Measurements from ENCODE around the gene GLB1L3. TPM values are rescaled to one million over a fixed set of nuclear protein-coding genes. Genes with fewer than 3 reads are reported as not detected.
A peak's percentile ranks its signal among the peaks of the same experiment; 100 is the strongest.

GLB1L3 gene
- total RNA-seq, 4 donors from 2014 or later = not detected

DNA sequence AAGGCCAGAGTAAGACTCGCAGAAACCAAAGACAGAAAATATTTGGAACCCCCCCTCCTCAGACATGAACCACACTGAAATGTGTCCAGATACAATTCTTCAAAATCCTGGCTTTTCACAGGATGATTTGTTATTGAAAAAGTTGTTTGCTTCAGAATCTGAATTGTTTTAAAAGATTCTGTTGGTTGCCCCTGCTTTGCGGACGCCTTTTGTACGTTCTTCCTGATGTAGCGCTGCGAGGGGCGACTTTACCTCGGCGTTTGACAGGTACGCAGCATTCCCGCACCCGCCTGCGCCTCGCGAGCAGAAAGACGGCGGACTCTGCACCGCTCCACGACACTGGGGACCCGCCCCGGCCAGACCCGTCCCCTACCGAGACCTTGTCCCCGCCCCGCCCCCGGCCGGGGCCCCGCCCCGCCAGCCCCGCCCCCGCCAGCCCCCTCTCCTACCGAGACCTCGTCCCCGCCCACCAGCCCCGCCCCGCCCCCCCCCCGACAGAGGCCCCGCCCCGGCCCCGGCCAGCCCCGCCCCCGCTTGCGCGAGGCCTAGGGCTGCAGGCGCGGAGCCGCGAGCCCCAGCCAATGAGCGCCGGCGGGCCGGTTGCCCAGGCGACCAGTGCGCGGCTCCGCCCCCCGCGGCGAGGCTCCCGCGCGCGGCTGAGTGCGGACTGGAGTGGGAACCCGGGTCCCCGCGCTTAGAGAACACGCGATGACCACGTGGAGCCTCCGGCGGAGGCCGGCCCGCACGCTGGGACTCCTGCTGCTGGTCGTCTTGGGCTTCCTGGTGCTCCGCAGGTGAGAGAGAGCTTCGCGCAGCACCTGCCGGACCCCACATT, 55.4 kb downstream of the GLB1L3 start, which contains the start of gene GLB1L2:
TSS of gene GLB1L2 (plus strand) at position 635 of the 835 bp plus-strand sequence. CDS start at position 709, 74 bp downstream.
- DNase-seq (ENCODE audit: low spot score in 2 of 2) = peak; percentile 41 to 54
- 3 to 6% methylated on average over 25 to 33 of the region's 80 CpGs for WGBS, 2 donors
- Histone ChIP-seq H3K27ac (peak within 1 kb of the TSS in 1 of 4 donors; percentile 13), H3K4me3 (peak within 1 kb of the TSS; percentile 36 to 63 (median 50)), H3K36me3 (no peaks in the 10 kb centered on the region), H3K4me1 (peaks cover 0 to 24% (median 7%) of the 10 kb centered on the region in 4 donors), H3K27me3 (no peaks in the 10 kb centered on the region), H3K9me3 (no peaks in the 10 kb centered on the region)
- TF ChIP-seq EP300 (IDR thresholded peaks at IDR 0.05) = no peak
- TF ChIP-seq POLR2A (IDR thresholded peaks at IDR 0.05) = no peak
- TF ChIP-seq, protein P1, sequence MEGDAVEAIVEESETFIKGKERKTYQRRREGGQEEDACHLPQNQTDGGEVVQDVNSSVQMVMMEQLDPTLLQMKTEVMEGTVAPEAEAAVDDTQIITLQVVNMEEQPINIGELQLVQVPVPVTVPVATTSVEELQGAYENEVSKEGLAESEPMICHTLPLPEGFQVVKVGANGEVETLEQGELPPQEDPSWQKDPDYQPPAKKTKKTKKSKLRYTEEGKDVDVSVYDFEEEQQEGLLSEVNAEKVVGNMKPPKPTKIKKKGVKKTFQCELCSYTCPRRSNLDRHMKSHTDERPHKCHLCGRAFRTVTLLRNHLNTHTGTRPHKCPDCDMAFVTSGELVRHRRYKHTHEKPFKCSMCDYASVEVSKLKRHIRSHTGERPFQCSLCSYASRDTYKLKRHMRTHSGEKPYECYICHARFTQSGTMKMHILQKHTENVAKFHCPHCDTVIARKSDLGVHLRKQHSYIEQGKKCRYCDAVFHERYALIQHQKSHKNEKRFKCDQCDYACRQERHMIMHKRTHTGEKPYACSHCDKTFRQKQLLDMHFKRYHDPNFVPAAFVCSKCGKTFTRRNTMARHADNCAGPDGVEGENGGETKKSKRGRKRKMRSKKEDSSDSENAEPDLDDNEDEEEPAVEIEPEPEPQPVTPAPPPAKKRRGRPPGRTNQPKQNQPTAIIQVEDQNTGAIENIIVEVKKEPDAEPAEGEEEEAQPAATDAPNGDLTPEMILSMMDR (IDR thresholded peaks at IDR 0.05) = no peak

DNA sequence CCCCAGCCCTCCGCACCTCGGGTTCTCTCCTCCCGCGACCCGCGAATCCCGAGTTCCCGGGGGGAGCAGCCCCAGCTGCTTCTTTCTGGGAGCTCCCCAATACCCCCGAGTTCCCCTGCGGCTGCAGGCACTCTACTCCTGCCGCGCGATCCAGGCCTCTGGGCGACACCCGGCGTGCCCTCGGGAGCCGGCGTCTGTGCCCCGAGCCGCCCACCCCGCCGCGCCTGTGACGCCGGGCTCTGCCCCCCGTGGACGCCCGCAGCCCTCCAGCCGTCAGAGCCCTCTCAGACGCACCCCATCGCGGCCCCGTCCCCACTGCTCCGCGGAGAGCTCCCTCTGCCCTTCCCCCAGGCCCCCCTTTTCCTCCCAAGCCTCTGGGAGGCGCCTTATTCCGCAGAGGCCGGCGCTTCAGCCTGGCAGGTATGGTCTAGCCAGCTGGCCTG, 56.0 kb downstream of the GLB1L3 start:
- no peaks in the 10 kb centered on the region for H3K36me3 ChIP-seq
- H3K4me1 ChIP-seq = peaks cover 0 to 24% (median 7%) of the 10 kb centered on the region in 4 donors
- TF ChIP-seq EP300 (IDR thresholded peaks at IDR 0.05) = no peak
- TF ChIP-seq POLR2A (IDR thresholded peaks at IDR 0.05) = no peak
- TF ChIP-seq, protein P1 (IDR thresholded peaks at IDR 0.05) = no peak
- no peak for DNase-seq (ENCODE audit: low spot score in 2 of 2)
- no peaks in the 10 kb centered on the region for H3K27me3 ChIP-seq
- peak overlapping the region; percentile 36 to 63 (median 50) for H3K4me3 ChIP-seq
- 1 to 2% methylated on average over 26 to 40 of the region's 40 CpGs for WGBS, 2 donors
- H3K9me3 ChIP-seq = no peaks in the 10 kb centered on the region
- peak overlapping the region in 1 of 4 donors; percentile 13 for H3K27ac ChIP-seq

DNA sequence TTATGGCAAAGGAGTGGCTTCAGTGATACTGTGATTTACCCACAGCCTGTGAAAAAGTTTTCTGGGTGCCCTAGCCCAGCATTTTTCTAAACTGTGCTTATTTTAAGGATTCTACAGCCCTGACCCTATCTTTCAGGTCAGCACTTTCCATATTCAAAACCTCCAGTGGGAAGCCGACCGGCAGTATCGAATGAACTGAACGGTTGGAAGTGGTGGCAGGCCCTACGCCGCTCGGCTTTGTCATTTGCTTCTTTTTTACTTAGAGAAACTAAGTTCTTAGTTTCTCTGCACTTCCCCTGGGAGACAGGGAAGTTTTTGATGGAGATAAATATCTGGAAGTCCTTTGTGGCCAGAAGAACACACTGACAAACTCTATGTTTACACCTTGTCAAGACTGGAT, 56.6 kb downstream of the GLB1L3 start:
- peaks cover 0 to 24% (median 7%) of the 10 kb centered on the region in 4 donors for H3K4me1 ChIP-seq
- DNase-seq (ENCODE audit: low spot score in 2 of 2) = no peak
- no peaks in the 10 kb centered on the region for H3K27me3 ChIP-seq
- H3K36me3 ChIP-seq = no peaks in the 10 kb centered on the region
- 53 to 66% methylated on average over 7 of the region's 7 CpGs for WGBS, 2 donors
- no peak for TF ChIP-seq POLR2A (IDR thresholded peaks at IDR 0.05)
- TF ChIP-seq, protein P1 (IDR thresholded peaks at IDR 0.05) = no peak
- no peak for TF ChIP-seq EP300 (IDR thresholded peaks at IDR 0.05)
- peak overlapping the region in 1 of 4 donors; percentile 63 for H3K4me3 ChIP-seq
- H3K27ac ChIP-seq = no peak overlapping the region
- H3K9me3 ChIP-seq = no peaks in the 10 kb centered on the region

DNA sequence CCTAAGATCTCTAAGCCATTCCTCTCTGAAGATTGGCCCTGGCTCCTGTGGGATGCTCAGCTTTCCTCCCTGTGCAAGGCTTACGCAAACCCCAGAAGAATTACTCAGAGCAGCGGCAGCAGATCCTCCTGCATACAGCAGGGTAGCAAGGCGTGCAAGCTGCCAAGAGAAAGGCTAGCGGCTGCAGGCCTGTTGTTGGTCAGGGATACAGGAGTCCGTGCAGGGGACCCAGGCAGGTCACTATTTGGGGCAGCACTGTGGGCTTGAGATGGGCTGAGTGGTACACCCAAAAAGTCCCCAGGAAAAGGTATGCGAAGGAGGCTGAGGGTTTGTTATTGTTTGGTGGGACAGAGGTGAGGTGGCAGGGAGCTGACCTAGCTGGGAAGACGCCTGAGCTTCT, 57.1 kb downstream of the GLB1L3 start:
- no peak overlapping the region for H3K27ac ChIP-seq
- no peak for DNase-seq (ENCODE audit: low spot score in 2 of 2)
- 85 to 87% methylated on average over 7 of the region's 7 CpGs for WGBS, 2 donors
- H3K4me1 ChIP-seq = peaks cover 0 to 24% (median 7%) of the 10 kb centered on the region in 4 donors
- no peaks in the 10 kb centered on the region for H3K36me3 ChIP-seq
- H3K9me3 ChIP-seq = no peaks in the 10 kb centered on the region
- H3K27me3 ChIP-seq = no peaks in the 10 kb centered on the region
- H3K4me3 ChIP-seq = no peak overlapping the region
- TF ChIP-seq, protein P1 (IDR thresholded peaks at IDR 0.05) = no peak
- no peak for TF ChIP-seq POLR2A (IDR thresholded peaks at IDR 0.05)
- no peak for TF ChIP-seq EP300 (IDR thresholded peaks at IDR 0.05)

DNA sequence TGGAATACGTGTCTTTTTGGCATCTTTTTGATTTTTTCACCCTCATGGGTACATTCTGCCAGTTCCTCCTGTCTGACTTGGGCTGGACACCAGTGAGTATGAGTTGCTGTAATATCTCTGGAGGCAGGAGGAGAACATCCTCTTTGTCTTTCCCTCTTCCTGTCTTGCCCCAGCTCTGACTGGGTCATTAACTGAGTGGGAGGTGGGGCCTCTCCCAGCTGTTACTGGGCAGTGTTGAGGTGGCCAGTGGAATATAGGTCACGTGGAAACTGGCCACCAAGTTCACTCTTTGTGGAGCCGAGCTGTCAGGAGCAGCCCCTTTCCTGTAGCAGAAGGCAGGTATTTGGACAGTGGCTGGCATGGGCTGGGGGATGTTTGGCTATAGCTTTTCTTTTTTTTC, 57.8 kb downstream of the GLB1L3 start:
- no peaks in the 10 kb centered on the region for H3K9me3 ChIP-seq
- no peak overlapping the region for H3K4me3 ChIP-seq
- TF ChIP-seq EP300 (IDR thresholded peaks at IDR 0.05) = no peak
- no peak for TF ChIP-seq POLR2A (IDR thresholded peaks at IDR 0.05)
- TF ChIP-seq, protein P1 (IDR thresholded peaks at IDR 0.05) = no peak
- no peak overlapping the region for H3K27ac ChIP-seq
- H3K27me3 ChIP-seq = no peaks in the 10 kb centered on the region
- H3K4me1 ChIP-seq = peaks cover 0 to 24% (median 7%) of the 10 kb centered on the region in 4 donors
- H3K36me3 ChIP-seq = no peaks in the 10 kb centered on the region
- 42 to 62% methylated on average over 3 of the region's 3 CpGs for whole genome bisulfite sequencing, 2 donors
- no peak for DNase-seq (ENCODE audit: low spot score in 2 of 2)
